ENCODE data around the gene LINGO3.
A peak's percentile ranks its signal among the peaks of the same experiment; 100 is the strongest.

The LINGO3 gene

DNA sequence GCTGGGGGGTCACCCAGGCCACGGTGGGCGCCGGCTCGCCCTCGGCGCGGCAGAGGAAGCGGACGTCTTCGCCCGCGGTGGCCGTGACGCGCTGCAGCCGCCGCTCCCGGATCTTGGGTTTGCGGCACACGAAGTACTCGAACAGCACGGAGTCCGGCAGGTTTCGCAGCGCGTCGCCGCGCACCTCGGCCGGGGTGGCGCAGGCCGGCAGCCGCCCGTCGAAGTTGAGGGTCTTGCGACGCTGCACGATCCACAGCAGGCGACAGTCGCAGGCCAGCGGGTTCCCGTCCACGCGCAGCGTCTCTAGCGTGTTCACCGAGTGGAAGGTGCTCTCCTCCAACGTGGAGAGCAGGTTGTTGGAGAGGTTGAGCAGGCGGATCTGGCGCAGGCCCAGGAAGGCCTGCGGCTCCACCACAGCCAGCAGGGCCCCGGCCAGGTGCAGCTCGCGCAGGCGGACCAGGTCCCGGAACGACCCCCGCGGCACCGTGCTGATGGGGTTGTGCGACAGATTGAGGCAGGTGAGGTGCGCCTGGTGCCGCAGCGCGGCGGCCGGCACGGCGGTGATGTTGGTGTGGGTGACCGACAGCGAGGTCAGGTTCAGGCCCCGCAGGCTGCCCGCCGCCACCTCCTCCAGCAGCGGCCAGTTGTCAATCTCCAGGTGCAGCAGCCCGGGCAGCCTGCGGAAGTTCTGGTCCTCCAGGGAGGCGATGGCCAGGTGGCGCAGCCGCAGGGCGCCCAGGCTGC, 17.3 kb downstream of the LINGO3 start:
- peaks cover 0 to 15% of the 10 kb centered on the region in 2 donors for H3K4me1 ChIP-seq (ENCODE audit: control insufficient read depth in 1 of 2, insufficient read depth in 2 of 2, low read length in 2 of 2)
- peak overlapping the region in 1 of 2 donors; percentile 38 for H3K9ac ChIP-seq (ENCODE audit: low read depth in 1 of 2, low read length in 2 of 2)
- peak overlapping the region; percentile 66 for H3K27ac ChIP-seq (ENCODE audit: low read depth, low read length)
- H3K36me3 ChIP-seq (ENCODE audit: control insufficient read depth in 1 of 2, insufficient read depth in 2 of 2, low read length in 2 of 2), result no peaks in the 10 kb centered on the region
- peak overlapping the region; percentile 35 to 65 for H3K4me3 ChIP-seq (ENCODE audit: low read depth in 1 of 2, low read length in 2 of 2)
- H3K27me3 ChIP-seq (ENCODE audit: control insufficient read depth in 1 of 2, insufficient read depth in 2 of 2, low read length in 2 of 2), result peaks cover 58 to 75% of the 10 kb centered on the region in 2 donors
- no peaks in the 10 kb centered on the region for H3K9me3 ChIP-seq (ENCODE audit: control insufficient read depth in 1 of 2, low read length in 2 of 2)

GRCh38 chr19:2289714-2290435, 18.1 kb downstream of the LINGO3 start:
- Histone ChIP-seq H3K36me3 (ENCODE audit: control insufficient read depth in 1 of 2, insufficient read depth in 2 of 2, low read length in 2 of 2) (no peaks in the 10 kb centered on the region), H3K27ac (ENCODE audit: low read depth, low read length) (peak overlapping the region; percentile 66), H3K4me3 (ENCODE audit: low read depth in 1 of 2, low read length in 2 of 2) (peak overlapping the region; percentile 35 to 65), H3K27me3 (ENCODE audit: control insufficient read depth in 1 of 2, insufficient read depth in 2 of 2, low read length in 2 of 2) (peaks cover 51 to 71% of the 10 kb centered on the region in 2 donors), H3K9ac (ENCODE audit: low read depth in 1 of 2, low read length in 2 of 2) (peak overlapping the region in 1 of 2 donors; percentile 18), H3K9me3 (ENCODE audit: control insufficient read depth in 1 of 2, low read length in 2 of 2) (no peaks in the 10 kb centered on the region), H3K4me1 (ENCODE audit: control insufficient read depth in 1 of 2, insufficient read depth in 2 of 2, low read length in 2 of 2) (peaks cover 0 to 15% of the 10 kb centered on the region in 2 donors)

GRCh38 chr19:2288818-2289713, 18.9 kb downstream of the LINGO3 start:
- Histone ChIP-seq H3K27me3 (ENCODE audit: control insufficient read depth in 1 of 2, insufficient read depth in 2 of 2, low read length in 2 of 2) (peaks cover 44 to 64% of the 10 kb centered on the region in 2 donors), H3K4me3 (ENCODE audit: low read depth in 1 of 2, low read length in 2 of 2) (no peak overlapping the region), H3K4me1 (ENCODE audit: control insufficient read depth in 1 of 2, insufficient read depth in 2 of 2, low read length in 2 of 2) (peaks cover 0 to 15% of the 10 kb centered on the region in 2 donors), H3K9ac (ENCODE audit: low read depth in 1 of 2, low read length in 2 of 2) (no peak overlapping the region), H3K27ac (ENCODE audit: low read depth, low read length) (peak overlapping the region; percentile 32), H3K9me3 (ENCODE audit: control insufficient read depth in 1 of 2, low read length in 2 of 2) (no peaks in the 10 kb centered on the region), H3K36me3 (ENCODE audit: control insufficient read depth in 1 of 2, insufficient read depth in 2 of 2, low read length in 2 of 2) (no peaks in the 10 kb centered on the region)

- H3K4me3 ChIP-seq (ENCODE audit: low read depth in 1 of 2, low read length in 2 of 2), result no peak overlapping the region
- no peak overlapping the region for H3K9ac ChIP-seq (ENCODE audit: low read depth in 1 of 2, low read length in 2 of 2)
- peaks cover 41 to 58% of the 10 kb centered on the region in 2 donors for H3K27me3 ChIP-seq (ENCODE audit: control insufficient read depth in 1 of 2, insufficient read depth in 2 of 2, low read length in 2 of 2)
- H3K27ac ChIP-seq (ENCODE audit: low read depth, low read length), result no peak overlapping the region
- H3K36me3 ChIP-seq (ENCODE audit: control insufficient read depth in 1 of 2, insufficient read depth in 2 of 2, low read length in 2 of 2), result no peaks in the 10 kb centered on the region
- H3K4me1 ChIP-seq (ENCODE audit: control insufficient read depth in 1 of 2, insufficient read depth in 2 of 2, low read length in 2 of 2), result peaks cover 0 to 15% of the 10 kb centered on the region in 2 donors
- no peaks in the 10 kb centered on the region for H3K9me3 ChIP-seq (ENCODE audit: control insufficient read depth in 1 of 2, low read length in 2 of 2)
Observed at GRCh38 chr19:2288338-2288817, 19.6 kb downstream of the LINGO3 start.

- H3K4me1 ChIP-seq (ENCODE audit: control insufficient read depth in 1 of 2, insufficient read depth in 2 of 2, low read length in 2 of 2), result peaks cover 0 to 15% of the 10 kb centered on the region in 2 donors
- H3K4me3 ChIP-seq (ENCODE audit: low read depth in 1 of 2, low read length in 2 of 2), result no peak overlapping the region
- H3K27ac ChIP-seq (ENCODE audit: low read depth, low read length), result no peak overlapping the region
- H3K36me3 ChIP-seq (ENCODE audit: control insufficient read depth in 1 of 2, insufficient read depth in 2 of 2, low read length in 2 of 2), result no peaks in the 10 kb centered on the region
- H3K9me3 ChIP-seq (ENCODE audit: control insufficient read depth in 1 of 2, low read length in 2 of 2), result no peaks in the 10 kb centered on the region
- no peak overlapping the region for H3K9ac ChIP-seq (ENCODE audit: low read depth in 1 of 2, low read length in 2 of 2)
- H3K27me3 ChIP-seq (ENCODE audit: control insufficient read depth in 1 of 2, insufficient read depth in 2 of 2, low read length in 2 of 2), result peaks cover 41 to 56% of the 10 kb centered on the region in 2 donors
Observed at GRCh38 chr19:2287585-2288337, 20.2 kb downstream of the LINGO3 start.

GRCh38 chr19:2286402-2287140, 21.4 kb downstream of the LINGO3 start:
- Histone ChIP-seq H3K36me3 (ENCODE audit: control insufficient read depth in 1 of 2, insufficient read depth in 2 of 2, low read length in 2 of 2) (no peaks in the 10 kb centered on the region), H3K27ac (ENCODE audit: low read depth, low read length) (no peak overlapping the region), H3K4me1 (ENCODE audit: control insufficient read depth in 1 of 2, insufficient read depth in 2 of 2, low read length in 2 of 2) (peaks cover 0 to 15% of the 10 kb centered on the region in 2 donors), H3K27me3 (ENCODE audit: control insufficient read depth in 1 of 2, insufficient read depth in 2 of 2, low read length in 2 of 2) (peaks cover 41 to 52% of the 10 kb centered on the region in 2 donors), H3K9ac (ENCODE audit: low read depth in 1 of 2, low read length in 2 of 2) (no peak overlapping the region), H3K4me3 (ENCODE audit: low read depth in 1 of 2, low read length in 2 of 2) (no peak overlapping the region), H3K9me3 (ENCODE audit: control insufficient read depth in 1 of 2, low read length in 2 of 2) (no peaks in the 10 kb centered on the region)

DNA sequence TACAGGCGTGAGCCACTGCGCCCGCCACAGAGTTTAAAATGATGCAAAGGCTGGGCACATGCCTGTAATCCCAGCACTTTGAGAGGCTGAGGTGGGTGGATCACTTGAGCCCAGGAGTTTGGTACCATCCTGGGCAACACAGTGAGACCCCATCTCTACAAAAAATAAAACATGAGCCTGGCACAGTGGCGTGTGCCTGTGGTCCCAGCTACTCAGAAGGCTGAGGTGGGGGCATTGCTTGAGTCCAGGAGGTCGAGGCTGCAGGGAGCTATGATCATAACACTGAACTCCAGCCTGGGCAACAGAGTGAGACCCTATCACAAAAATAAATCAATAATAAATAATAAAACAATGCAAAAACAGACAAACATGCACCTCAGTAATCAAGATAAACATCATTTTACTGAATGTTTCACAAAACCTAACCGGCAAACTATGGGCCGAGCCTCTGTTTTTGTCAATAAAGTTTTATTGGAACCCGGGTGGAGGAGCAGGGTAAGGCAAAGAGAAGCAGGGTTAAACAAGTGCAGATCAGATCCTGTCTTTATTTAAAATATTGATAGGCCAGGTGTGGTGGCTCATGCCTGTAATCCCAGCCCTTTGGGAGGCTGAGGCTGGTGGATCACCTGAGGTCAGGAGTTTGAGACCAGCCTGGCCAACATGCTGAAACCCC, 24.0 kb downstream of the LINGO3 start:
- no peaks in the 10 kb centered on the region for H3K4me1 ChIP-seq (ENCODE audit: control insufficient read depth in 1 of 2, insufficient read depth in 2 of 2, low read length in 2 of 2)
- no peak overlapping the region for H3K27ac ChIP-seq (ENCODE audit: low read depth, low read length)
- no peaks in the 10 kb centered on the region for H3K9me3 ChIP-seq (ENCODE audit: control insufficient read depth in 1 of 2, low read length in 2 of 2)
- no peaks in the 10 kb centered on the region for H3K36me3 ChIP-seq (ENCODE audit: control insufficient read depth in 1 of 2, insufficient read depth in 2 of 2, low read length in 2 of 2)
- H3K27me3 ChIP-seq (ENCODE audit: control insufficient read depth in 1 of 2, insufficient read depth in 2 of 2, low read length in 2 of 2), result peaks cover 17 to 26% of the 10 kb centered on the region in 2 donors
- H3K9ac ChIP-seq (ENCODE audit: low read depth in 1 of 2, low read length in 2 of 2), result no peak overlapping the region
- no peak overlapping the region for H3K4me3 ChIP-seq (ENCODE audit: low read depth in 1 of 2, low read length in 2 of 2)

- Histone ChIP-seq H3K4me3 (ENCODE audit: low read depth in 1 of 2, low read length in 2 of 2) (peak overlapping the region in 1 of 2 donors; percentile 52), H3K9ac (ENCODE audit: low read depth in 1 of 2, low read length in 2 of 2) (no peak overlapping the region), H3K4me1 (ENCODE audit: control insufficient read depth in 1 of 2, insufficient read depth in 2 of 2, low read length in 2 of 2) (no peaks in the 10 kb centered on the region), H3K27me3 (ENCODE audit: control insufficient read depth in 1 of 2, insufficient read depth in 2 of 2, low read length in 2 of 2) (peaks cover 5 to 15% of the 10 kb centered on the region in 2 donors), H3K9me3 (ENCODE audit: control insufficient read depth in 1 of 2, low read length in 2 of 2) (no peaks in the 10 kb centered on the region), H3K27ac (ENCODE audit: low read depth, low read length) (no peak overlapping the region), H3K36me3 (ENCODE audit: control insufficient read depth in 1 of 2, insufficient read depth in 2 of 2, low read length in 2 of 2) (no peaks in the 10 kb centered on the region)
Observed at GRCh38 chr19:2282862-2283237, 25.1 kb downstream of the LINGO3 start.

Measured in duodenal mucosa (tissue), 2 donors.